Endothelial cell of umbilical vein (primary cell): ENCODE results near the gene CHRND.

Experiments used
- CTCF ChIP-seq, 2 donors: IDR thresholded peaks; 1 replicate in 1 of 2; 2 replicates in 1 of 2; pipeline ENCODE4 v1.5.1; 2011; ENCODE audit warnings: low read length in 2 of 2, mild to moderate bottlenecking in 2 of 2, moderate library complexity in 2 of 2, control low read depth in 1 of 2, inconsistent platforms in 1 of 2, low read depth in 1 of 2; ENCODE audit not compliant: insufficient read depth in 1 of 2; ENCODE audit errors: extremely low read depth in 1 of 2
- FOS ChIP-seq: IDR thresholded peaks from 2 replicates; pipeline ENCODE4 v1.6.1; 2011; ENCODE audit warnings: mild to moderate bottlenecking, low read length, moderate library complexity, borderline replicate concordance; ENCODE audit not compliant: insufficient read depth
- GATA2 ChIP-seq: IDR thresholded peaks from 2 replicates; pipeline ENCODE4 v1.7.0; 2011; ENCODE audit warnings: low read depth, mild to moderate bottlenecking, moderate library complexity, mixed read lengths, low read length; ENCODE audit not compliant: insufficient read length, insufficient read depth
- MAX ChIP-seq: IDR thresholded peaks from 2 replicates; pipeline ENCODE4 v1.6.1; 2011; ENCODE audit not compliant: insufficient read depth, insufficient read length
- POLR2A ChIP-seq: IDR thresholded peaks from 2 replicates; pipeline ENCODE4 v1.6.1; 2012; ENCODE audit warnings: low read depth, mild to moderate bottlenecking, control low read depth, low read length
- POLR2AphosphoS5 ChIP-seq: IDR thresholded peaks from 2 replicates; pipeline ENCODE4 v1.6.1; 2012; ENCODE audit warnings: low read depth, mild to moderate bottlenecking, control low read depth, low read length, moderate library complexity; ENCODE audit not compliant: insufficient read depth

- TF ChIP-seq MAX = no peak
- TF ChIP-seq FOS = no peak
- TF ChIP-seq CTCF (IDR thresholded peaks at IDR 0.05; ENCODE audit: extremely low read depth in 1 of 2, insufficient read depth in 1 of 2, low read depth in 1 of 2, low read length in 2 of 2) = no peak
- TF ChIP-seq GATA2 = no peak
- no peak for TF ChIP-seq POLR2A
- no peak for TF ChIP-seq POLR2AphosphoS5
These were observed 37.1 kb upstream of the CHRND start for GRCh38 chr2:232488721-232489300.
